ENCODE data around the gene LRTM2.

DNA sequence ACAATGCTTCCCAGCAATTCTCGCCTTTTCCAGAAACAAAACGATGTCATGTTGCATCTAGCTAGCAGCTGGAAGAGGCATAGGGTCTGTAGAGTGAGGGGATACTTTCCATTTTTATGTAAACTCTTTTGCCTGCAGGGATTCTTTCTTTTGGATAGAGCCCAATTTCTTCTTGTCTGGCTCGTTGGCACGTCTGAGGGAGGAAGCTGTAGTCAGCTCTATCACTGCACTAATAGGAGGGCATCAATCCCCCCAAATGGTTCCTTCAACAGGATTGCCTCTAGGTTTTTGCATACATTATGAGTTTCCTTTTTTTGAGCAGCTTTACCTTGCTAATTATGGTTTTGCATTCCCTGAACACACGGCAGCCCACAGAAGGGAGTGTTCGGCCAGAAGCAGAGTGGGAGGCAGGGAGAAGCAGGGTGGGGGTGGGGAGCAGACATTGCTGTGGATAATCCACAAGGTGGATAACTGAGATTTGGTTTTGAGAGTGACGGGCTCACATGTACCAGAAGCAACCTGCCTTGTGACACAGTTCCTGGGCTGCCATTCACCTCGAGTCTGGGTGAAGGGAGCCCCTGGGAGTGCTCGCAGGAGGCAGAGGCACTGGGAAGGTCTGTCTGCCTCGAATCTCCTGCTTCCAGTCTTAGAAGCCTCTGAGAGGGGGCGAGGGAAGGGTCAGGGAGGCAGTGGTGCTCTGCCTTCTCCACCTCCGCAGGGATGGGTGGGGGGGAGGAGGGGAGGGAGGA is 24.5 kb downstream of the LRTM2 start:
- TF ChIP-seq, protein P1, sequence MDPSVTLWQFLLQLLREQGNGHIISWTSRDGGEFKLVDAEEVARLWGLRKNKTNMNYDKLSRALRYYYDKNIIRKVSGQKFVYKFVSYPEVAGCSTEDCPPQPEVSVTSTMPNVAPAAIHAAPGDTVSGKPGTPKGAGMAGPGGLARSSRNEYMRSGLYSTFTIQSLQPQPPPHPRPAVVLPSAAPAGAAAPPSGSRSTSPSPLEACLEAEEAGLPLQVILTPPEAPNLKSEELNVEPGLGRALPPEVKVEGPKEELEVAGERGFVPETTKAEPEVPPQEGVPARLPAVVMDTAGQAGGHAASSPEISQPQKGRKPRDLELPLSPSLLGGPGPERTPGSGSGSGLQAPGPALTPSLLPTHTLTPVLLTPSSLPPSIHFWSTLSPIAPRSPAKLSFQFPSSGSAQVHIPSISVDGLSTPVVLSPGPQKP (IDR thresholded peaks at IDR 0.05; ENCODE audit: borderline replicate concordance, low read depth, low read length) = no peak
- TF ChIP-seq, protein P2, sequence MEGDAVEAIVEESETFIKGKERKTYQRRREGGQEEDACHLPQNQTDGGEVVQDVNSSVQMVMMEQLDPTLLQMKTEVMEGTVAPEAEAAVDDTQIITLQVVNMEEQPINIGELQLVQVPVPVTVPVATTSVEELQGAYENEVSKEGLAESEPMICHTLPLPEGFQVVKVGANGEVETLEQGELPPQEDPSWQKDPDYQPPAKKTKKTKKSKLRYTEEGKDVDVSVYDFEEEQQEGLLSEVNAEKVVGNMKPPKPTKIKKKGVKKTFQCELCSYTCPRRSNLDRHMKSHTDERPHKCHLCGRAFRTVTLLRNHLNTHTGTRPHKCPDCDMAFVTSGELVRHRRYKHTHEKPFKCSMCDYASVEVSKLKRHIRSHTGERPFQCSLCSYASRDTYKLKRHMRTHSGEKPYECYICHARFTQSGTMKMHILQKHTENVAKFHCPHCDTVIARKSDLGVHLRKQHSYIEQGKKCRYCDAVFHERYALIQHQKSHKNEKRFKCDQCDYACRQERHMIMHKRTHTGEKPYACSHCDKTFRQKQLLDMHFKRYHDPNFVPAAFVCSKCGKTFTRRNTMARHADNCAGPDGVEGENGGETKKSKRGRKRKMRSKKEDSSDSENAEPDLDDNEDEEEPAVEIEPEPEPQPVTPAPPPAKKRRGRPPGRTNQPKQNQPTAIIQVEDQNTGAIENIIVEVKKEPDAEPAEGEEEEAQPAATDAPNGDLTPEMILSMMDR (conservative IDR thresholded peaks at IDR 0.05; ENCODE audit: low read depth, low read length) = no peak
- TF ChIP-seq POLR2A (IDR thresholded peaks at IDR 0.05; ENCODE audit: low read depth, low read length) (no peak), RAD21 (IDR thresholded peaks at IDR 0.05; ENCODE audit: low read length) (no peak), SMC3 (IDR thresholded peaks at IDR 0.05; ENCODE audit: low read depth, low read length) (no peak), CEBPB (IDR thresholded peaks at IDR 0.05; ENCODE audit: low read depth, low read length) (no peak), CHD1 (IDR thresholded peaks at IDR 0.05; ENCODE audit: low read depth, low read length) (no peak), FOS (IDR thresholded peaks at IDR 0.05; ENCODE audit: low read depth, low read length) (no peak), RCOR1 (IDR thresholded peaks at IDR 0.05; ENCODE audit: insufficient replicate concordance, low read length) (no peak), RFX5 (IDR thresholded peaks at IDR 0.05; ENCODE audit: low read depth, low read length) (no peak), MXI1 (IDR thresholded peaks at IDR 0.05; ENCODE audit: borderline replicate concordance, low read depth, low read length) (no peak), MAZ (IDR thresholded peaks at IDR 0.05; ENCODE audit: borderline replicate concordance, low read depth, low read length) (no peak), NFE2L2 (IDR thresholded peaks at IDR 0.05; ENCODE audit: low read depth, low read length) (no peak)
- TF ChIP-seq, protein P3, sequence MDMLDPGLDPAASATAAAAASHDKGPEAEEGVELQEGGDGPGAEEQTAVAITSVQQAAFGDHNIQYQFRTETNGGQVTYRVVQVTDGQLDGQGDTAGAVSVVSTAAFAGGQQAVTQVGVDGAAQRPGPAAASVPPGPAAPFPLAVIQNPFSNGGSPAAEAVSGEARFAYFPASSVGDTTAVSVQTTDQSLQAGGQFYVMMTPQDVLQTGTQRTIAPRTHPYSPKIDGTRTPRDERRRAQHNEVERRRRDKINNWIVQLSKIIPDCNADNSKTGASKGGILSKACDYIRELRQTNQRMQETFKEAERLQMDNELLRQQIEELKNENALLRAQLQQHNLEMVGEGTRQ (IDR thresholded peaks at IDR 0.05; ENCODE audit: low read depth, low read length) = no peak

All from IMR-90 (cell line).